GM21390 (cell line): ENCODE data around the gene FAM124A.

Experiments used
- ATAC-seq: cut with Tn5 transposase; IDR thresholded peaks from one replicate; pipeline ENCODE4 v1.9.1; 2021; ENCODE audit not compliant: unreplicated experiment

FAM124A gene

GRCh38 chr13:51218626-51219025 lies 3.6 kb upstream of the FAM124A start:
- ATAC-seq = no peak

DNA sequence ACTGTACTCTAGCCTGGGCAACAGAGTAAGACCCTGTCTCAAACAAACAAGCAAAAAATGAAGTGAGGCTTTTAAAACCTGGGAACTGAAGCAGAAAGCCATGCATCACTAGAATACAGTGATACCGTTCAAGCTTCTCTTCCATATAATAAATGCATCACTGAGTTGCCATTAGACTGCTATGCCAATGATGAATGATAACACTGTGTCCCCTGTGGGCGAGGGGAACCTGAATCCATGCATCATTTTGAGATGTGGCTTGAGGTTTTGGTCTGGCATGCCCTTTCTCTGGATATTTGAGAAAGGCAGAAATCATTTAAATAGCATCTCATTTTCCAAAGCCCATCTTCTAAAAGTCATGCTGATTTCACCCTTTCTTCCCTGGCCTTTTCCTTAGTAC lies 1.5 kb upstream of the FAM124A start:
- ATAC-seq = no peak

- ATAC-seq = no peak
These were observed 1.1 kb upstream of the FAM124A start for GRCh38 chr13:51221108-51221507.

DNA sequence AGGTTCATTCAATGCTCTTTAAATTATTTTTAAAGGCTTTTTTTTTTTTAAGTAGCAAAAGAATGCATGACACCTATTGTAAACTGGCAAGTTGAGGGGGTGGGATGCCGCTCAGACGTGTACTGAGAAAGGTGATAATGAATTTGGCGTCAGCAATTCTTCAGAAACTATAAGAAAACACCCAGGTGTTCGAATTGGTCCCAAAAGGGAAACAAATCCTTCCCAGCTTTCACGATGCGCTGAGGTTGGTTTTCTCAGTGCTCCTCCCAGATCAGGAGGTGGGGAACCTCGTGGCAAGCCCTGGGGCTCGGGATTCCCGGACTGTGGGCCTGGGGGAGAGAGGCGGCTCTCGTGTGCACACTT lies 543 bp upstream of the FAM124A start:
- no peak for ATAC-seq

DNA sequence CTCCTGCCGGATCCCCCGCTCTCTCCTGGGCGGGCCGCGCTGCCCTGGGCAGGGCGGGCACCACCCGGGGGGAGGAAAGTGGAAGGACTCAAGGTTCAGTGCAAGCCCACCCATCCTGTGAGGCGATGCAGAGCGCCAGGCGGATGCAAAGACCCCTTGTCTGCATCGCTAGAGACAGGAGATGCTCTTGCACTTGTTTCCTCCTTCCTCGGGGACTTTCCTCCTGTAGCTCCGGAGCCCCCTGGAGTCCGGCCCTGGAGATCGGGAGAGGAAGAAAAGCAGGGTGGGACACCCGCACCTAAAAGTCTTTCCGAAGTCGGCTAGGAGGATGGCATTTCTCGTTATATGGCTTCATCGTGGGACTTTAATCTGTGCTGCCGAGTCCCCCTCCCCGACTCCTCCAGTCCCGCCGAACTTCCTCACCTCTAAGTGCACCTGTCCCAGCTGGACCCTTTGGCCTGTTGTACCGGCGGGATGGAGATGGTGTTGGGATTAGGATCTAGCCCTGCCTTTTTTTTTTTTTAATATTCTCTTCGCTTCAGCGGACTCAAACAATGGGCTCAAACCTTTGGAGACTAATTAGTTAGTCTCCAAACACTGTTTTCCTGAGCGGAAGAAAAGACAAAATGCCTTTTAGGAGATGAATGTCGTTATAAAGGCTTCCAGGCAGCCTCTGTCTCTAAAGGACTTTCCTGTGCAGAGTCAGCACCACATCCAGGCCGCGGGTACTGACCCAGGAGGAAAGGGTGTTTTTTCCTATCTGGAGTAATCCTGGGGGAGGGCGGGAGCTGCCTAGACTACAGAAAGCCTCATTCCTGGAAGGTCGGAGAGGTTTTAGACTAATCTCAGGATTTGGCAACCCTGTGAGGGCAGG lies 725 bp downstream of the FAM124A start:
- no peak for ATAC-seq

- ATAC-seq = no peak
These were observed 1.5 kb downstream of the FAM124A start for GRCh38 chr13:51223560-51224270.

DNA sequence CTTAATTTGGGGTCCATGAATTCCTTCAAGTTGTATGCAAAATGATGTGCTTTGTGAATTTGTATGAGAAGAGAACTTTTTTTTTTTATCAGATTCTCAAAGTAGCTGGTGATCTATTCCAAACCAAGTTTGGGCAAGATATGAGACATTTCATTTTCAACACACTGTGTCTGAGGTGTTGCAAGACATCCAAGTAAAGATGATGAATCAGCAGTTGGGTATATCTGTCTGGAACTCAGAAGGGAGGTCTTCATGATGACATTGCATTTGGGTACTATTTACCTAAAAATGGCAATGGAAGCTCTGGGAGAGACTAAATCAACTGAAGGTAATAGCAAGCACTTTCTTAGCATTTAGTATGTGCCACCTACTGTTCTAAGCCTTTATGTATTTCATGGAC lies 2.8 kb downstream of the FAM124A start:
- ATAC-seq = no peak

DNA sequence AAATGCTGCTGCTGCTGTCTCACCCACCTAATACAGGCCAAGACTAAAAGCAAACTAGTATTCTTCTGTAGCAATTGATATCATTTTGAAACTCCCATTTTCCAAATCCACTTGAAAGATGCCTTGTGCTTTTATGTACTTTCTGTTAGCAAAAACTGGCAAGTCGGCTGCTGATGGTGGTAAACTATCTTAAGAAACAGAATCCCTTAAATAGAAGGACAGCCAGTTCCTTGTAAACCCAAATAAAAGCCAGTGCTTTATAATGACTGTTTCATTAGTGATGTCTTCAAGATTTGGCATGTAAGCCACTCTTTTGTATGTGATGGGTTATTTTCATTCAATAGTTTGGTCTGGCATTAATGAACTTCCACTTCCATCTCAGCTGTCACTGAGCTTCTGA lies 5.2 kb downstream of the FAM124A start:
- ATAC-seq = no peak

- ATAC-seq = no peak
These were observed 7.0 kb downstream of the FAM124A start for GRCh38 chr13:51229101-51229719.

GRCh38 chr13:51229731-51230130 lies 7.5 kb downstream of the FAM124A start:
- no peak for ATAC-seq

- ATAC-seq = no peak
These were observed 8.4 kb downstream of the FAM124A start for GRCh38 chr13:51230477-51231105.

GRCh38 chr13:51231456-51231855 lies 9.3 kb downstream of the FAM124A start:
- no peak for ATAC-seq

- no peak for ATAC-seq
These were observed 10.1 kb downstream of the FAM124A start for GRCh38 chr13:51232328-51232727.

DNA sequence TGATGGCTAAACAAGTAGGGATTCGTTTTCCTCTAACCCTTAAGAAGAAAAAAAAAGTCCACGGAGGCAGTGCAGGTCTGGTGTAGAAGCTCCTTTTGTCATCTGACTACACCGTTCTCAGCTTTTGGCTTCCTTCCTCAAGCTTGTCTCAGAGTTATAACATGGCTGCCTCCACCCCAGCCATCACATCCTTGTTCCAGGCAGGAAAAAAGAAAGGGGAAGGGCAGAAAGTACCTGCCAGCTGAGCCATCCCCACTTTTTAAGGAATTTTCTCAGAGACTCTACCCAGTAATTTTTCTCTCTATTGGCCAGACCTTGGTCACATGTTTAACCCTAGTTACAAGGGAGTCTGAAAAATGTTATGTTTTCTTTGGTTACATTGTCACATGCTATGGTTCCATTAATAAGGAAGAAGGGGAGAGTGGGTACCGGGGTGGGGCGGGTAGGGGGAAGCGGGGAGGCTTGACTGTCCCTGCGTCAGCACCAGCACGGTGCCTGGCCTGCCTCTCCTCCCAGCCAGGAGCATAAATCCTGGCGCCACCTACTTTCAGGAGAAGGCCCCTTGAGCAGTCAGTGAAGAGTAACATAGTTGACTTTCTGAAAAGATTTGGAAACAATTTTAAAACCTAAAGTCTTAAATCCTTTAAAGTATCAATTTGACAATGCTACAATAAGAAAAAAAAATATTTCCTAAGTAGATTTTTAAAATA lies 11.1 kb downstream of the FAM124A start:
- ATAC-seq = no peak

DNA sequence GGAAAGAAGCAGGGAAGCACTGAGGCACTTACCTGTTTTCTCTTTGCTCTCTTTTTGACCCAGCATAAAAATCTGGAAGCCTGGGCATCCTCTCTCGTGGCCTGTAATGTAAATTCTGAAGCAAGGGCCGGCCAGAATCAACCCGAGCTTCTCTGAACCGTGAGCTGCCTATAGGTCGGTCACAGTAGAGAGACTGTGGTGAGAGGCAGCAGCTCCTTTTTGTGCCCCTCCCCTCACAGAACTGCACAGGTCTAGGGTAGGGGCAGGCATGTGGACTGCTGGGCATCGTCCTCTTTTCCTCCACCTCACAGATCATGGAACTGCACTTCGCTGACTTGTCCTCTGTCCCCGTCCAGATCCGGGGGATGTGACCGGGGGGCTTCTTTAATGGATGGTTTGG lies 12.5 kb downstream of the FAM124A start:
- no peak for ATAC-seq

GRCh38 chr13:51235186-51235585 lies 13.0 kb downstream of the FAM124A start:
- ATAC-seq = no peak

GRCh38 chr13:51235756-51236490 lies 13.7 kb downstream of the FAM124A start:
- no peak for ATAC-seq

DNA sequence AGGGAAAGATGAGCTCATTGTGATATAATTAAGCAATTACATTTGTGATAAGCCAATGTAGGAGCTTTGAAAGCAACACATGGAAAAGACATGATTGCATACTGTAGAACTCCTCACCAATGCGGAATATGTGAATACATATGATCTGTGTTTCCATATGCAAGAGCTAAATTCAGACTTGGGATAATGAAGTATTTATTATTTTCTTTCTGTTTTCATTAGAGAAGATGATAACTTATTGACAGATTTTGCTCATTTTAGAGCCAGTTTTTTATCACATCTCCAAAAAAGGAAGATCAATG lies 14.2 kb downstream of the FAM124A start:
- no peak for ATAC-seq

DNA sequence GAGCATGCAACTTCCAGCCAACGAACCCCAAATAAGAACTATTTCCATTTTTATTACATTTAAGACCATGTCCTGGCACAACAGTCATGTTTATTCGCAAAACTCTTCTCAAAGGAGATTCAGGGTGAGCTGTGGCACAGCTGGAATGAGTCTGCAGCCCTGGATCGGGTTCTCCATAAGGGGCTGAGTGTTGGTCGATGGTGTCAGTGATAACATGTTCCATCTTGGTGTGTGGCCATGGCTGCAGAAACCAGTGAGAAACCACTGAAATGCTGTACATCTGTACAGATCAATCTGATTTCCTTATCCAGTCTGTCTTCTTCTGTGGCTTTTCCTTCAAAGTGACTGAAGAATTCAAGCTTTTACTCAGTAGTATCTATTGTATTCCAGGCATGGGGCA lies 15.2 kb downstream of the FAM124A start:
- no peak for ATAC-seq

DNA sequence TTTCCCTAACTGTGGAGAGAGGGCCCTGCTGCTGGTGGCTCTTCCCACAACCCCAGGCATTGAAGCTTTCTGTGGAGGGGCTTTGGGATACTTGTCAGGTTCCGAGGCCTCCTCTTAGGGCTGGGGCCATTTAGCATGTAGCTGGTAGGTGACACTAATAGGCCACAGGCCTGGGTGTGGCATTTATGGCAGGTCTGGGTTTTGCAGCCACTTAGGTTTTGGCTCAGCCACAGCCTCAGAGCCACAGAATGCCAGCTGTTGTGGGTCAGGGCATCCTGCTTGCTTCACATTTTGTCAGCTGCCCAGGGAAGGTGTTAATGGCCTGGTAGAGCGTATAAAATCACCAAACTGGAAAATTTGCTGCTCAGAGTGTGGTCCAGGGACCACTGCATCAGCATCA lies 15.7 kb downstream of the FAM124A start:
- no peak for ATAC-seq
